NCI-H526 treated with DMSO at 0.1 percent for 48 hours (cell line): ENCODE data around the gene EDEM1.
A peak's percentile ranks its signal among the peaks of the same experiment; 100 is the strongest.
"Not testable (repeated sequence)": the region's sequence is repeated elsewhere in the genome, so short reads cannot be mapped to it uniquely, and the experiment has no call there.

Experiments used
- DNase-seq: peaks from one replicate; lab custom pipeline; 2025; lab: John Stamatoyannopoulos, UW

The EDEM1 gene

GRCh38 chr3:5232570-5232969, 45.1 kb downstream of the EDEM1 start:
- no peak for DNase-seq

DNA sequence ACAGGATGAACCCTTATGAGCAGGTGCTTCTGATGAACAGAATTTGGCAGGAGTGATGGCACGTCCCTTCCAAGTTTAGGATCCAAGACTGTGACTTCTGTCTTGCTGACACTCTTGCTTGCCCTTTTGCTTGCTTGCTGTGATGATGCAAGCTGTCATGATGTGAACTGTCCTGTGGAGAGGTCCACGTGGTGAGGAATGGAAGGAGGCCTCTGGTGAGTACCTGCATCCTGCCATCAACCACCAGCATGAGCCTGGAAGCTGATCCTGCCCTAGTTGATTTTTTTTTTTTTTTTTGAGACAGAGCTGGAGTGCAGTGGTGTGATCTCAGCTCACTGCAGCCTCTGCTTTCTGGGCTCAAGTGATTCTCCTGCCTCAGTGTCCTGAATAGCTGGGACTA, 45.5 kb downstream of the EDEM1 start:
- no peak for DNase-seq

- no peak for DNase-seq
Measured at GRCh38 chr3:5235655-5236054, 48.1 kb downstream of the EDEM1 start.

GRCh38 chr3:5238545-5238944, 51.0 kb downstream of the EDEM1 start:
- no peak for DNase-seq

DNA sequence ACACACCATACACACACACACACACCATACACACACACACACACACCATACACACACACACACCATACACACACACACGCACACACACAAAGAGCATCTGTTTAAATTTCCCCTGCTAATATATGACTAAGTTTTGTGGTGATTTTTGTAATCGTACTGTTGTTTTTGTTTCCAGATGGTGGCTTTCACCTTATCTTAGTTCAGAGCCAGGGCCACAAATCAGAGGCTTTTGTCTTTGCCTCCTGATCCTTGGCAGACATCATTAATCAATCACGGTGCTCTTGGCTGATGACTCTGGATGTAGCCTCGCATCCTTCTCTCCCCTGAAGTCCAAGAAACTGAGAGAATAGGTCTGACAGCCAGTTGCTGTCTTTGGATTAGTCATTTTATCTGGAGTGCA, 52.1 kb downstream of the EDEM1 start:
- DNase-seq: no peak

DNA sequence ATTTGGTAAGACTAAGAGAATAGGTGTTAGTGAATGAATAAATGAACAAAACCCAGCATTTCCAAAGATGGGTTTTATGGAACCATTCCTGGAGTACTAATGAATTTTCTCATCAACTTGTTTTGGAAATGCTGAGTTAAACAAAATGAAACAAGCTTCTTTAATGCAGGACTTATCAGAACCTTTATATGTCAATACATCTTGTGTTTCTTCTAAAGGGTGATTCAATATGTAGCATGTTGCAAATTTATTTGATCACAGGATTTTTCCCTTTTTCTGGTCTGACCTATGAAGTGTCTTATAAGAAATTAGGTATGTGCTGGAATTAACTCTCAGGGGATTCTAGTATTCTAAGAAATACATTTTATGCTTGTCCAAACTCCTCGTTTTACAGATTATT, 53.2 kb downstream of the EDEM1 start:
- DNase-seq: no peak

DNA sequence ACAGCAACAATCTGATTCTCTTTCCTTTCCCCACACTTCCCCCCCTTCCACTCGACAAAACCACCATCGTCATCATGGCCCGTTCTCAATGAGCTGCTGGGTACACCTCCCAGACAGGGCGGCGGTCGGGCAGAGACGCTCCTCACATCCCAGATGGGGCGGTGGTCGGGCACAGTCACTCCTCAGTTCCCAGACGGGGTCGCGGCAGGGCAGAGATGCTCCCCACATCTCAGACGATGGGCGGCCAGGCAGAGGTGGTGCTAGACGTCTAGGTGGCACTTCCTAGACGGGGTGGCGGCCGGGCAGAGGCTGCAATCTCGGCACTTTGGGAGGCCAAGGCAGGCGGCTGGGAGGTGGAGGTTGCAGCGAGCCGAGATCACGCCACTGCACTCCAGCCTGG, 55.3 kb downstream of the EDEM1 start:
- DNase-seq: not testable (repeated sequence)

DNA sequence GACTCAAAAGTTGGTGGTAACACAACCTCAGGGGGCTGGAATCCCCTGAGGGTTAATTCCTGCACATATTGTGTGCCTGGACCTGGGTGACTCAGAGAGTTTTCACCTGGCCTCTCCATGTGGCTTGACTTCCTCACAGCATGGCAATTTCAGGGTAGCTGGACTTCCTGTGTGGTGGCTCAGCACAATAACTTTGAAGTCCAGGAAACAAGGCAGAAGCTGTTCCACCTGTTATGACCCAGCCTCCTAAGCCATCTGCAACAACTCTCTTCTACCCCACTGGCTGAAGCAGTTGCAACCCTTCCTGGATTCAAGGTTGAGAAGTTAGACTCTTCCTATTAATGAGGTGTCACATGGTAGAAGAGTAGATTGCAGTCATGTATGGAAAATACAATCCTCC, 58.4 kb downstream of the EDEM1 start:
- no peak for DNase-seq

DNA sequence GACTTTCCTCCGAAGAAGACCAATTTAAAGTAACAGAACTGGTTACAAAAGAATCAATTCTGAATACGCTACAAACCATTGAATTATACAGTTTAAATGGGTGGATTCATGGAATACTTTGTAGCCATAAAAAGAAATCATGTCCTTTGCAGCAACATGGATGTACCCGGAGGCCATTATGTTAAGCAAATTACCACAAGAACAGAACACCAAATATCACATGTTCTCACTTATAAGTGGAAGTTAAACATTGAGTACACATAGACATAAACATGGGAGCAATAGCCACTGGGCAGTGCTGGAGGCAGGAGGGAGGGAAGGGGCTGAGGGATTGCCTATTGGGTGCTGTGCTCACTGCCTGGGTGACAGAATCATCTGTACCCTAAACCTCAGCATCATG, 61.3 kb downstream of the EDEM1 start:
- DNase-seq: no peak

GRCh38 chr3:5250467-5251195, 63.1 kb downstream of the EDEM1 start:
- DNase-seq: peak; percentile 16

- no peak for DNase-seq
Measured at GRCh38 chr3:5251196-5251583, 63.7 kb downstream of the EDEM1 start.

- DNase-seq: no peak
Measured at GRCh38 chr3:5252131-5252530, 64.6 kb downstream of the EDEM1 start.

DNA sequence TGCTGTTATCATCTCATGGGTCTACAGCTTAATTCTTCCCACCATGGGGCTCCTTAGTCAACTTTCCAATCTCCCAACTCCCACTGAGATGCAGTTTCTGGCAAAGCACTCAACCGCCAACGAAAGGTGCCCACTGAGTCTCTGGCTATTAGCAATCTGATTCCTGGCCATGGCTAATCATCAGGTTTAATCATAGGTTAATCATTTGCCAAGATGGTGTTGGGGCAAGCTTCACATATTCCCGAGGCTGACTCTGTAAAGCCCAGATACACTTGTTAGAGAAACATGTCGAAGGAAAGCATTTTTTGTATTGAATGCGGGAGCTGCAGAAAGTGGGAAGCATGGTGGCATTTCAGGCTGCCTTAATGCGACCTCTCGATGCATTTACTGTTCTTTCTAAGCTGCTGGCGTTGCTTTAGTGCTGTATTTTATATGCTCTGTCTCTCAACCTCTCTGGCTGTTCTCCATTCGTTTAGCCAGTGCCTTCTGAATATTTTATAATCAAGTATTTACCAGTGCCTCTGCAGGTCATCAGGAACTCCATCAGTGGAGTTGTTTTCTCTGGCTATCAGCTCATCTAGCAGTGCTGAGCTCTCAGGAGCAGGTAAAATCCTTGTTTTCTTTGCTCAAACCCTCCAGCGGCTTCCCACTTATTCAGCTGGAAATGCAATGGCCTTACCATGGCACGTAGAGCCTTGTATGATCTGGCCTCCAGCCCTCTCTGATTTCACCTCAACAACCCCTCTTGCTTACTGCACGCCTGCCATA, 67.0 kb downstream of the EDEM1 start:
- DNase-seq: no peak

GRCh38 chr3:5255404-5256344, 68.2 kb downstream of the EDEM1 start:
- DNase-seq: peak; percentile 86

- no peak for DNase-seq
Measured at GRCh38 chr3:5258526-5258925, 71.0 kb downstream of the EDEM1 start.

DNA sequence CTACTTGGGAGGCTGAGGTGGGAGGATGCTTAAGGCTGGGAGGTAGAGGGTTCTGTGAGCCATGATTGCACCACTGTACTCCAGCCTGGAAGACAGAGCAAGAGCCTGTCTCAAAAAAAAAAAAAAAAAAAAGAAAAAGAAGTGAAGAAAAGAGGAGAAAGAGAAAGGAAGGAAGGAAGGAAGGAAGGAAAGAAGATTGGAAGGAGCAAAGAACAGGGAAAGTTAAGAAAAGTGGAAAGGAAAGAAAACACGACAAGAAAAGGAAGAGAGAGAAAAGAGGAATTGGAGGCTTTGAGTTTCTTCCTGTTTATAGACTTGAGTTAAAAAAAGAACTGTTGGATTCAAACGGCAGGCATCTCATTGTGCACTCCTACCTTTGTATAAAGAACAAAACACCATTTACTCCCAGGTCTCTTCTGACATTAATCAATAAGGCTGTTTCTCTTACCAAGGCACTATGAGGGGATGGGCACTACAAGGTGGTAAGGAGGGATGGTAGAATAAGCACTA, 73.5 kb downstream of the EDEM1 start:
- no peak for DNase-seq

- DNase-seq: no peak
Measured at GRCh38 chr3:5262507-5262906, 75.0 kb downstream of the EDEM1 start.

- DNase-seq: no peak
Measured at GRCh38 chr3:5264093-5264600, 76.6 kb downstream of the EDEM1 start.

- no peak for DNase-seq
Measured at GRCh38 chr3:5264896-5265770, 77.6 kb downstream of the EDEM1 start.

DNA sequence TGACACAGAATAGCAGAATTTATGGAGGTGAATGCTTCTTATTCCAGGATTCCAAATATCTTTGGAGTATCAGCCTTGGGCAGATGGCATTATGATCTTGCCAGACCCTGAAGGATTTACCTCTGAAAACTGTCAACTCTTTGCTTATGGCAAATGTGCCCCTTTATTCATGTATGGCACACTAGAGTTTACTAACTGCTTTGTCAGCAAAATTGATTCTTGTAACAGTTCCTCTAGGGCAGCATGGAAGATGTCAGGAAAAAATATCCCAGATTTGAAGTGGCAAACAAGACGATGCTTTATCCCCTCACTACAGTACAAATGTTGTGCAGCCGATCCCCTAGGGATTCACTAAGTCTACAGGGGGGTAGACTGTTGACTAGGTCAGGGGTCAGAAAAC, 79.7 kb downstream of the EDEM1 start:
- no peak for DNase-seq

- DNase-seq: no peak
Measured at GRCh38 chr3:5267889-5268288, 80.4 kb downstream of the EDEM1 start.
